Smooth muscle cell (in vitro differentiated cells): ENCODE data around the gene NAA15. TPM values are rescaled to one million over a fixed set of nuclear protein-coding genes. Genes with fewer than 3 reads are reported as not detected.

Experiments used
- DNase-seq: peaks from one replicate; lab custom pipeline; 2025; ENCODE audit not compliant: unreplicated experiment; lab: John Stamatoyannopoulos, UW
- H2AFZ ChIP-seq: fragments of 200-600 bp; sonication (generic); 2 replicates; pipeline ENCODE4 v1.6.0; 2016; ENCODE audit warnings: antibody characterized with exemption, low read depth, mild to moderate bottlenecking
- H3F3A ChIP-seq: fragments of 200-600 bp; sonication (generic); 2 replicates; pipeline ENCODE4 v1.6.0; 2017; ENCODE audit warnings: antibody characterized with exemption, low read depth
- H3K27ac ChIP-seq: fragments of 200-600 bp; sonication (generic); 2 replicates; pipeline ENCODE4 v1.5.1; 2016; ENCODE audit warnings: low read depth, mild to moderate bottlenecking
- H3K27me3 ChIP-seq: fragments of 200-600 bp; sonication (generic); 2 replicates; pipeline ENCODE4 v1.6.1; 2016; ENCODE audit warnings: low read depth, mild to moderate bottlenecking
- H3K36me3 ChIP-seq: fragments of 200-600 bp; sonication (generic); 2 replicates; pipeline ENCODE4 v1.5.1; 2016; ENCODE audit warnings: low read depth
- H3K4me1 ChIP-seq: fragments of 200-600 bp; sonication (generic); 2 replicates; pipeline ENCODE4 v1.5.1; 2016; ENCODE audit warnings: low read depth
- H3K4me2 ChIP-seq: fragments of 200-600 bp; sonication (generic); 2 replicates; pipeline ENCODE4 v1.6.0; 2016; ENCODE audit warnings: mild to moderate bottlenecking
- H3K4me3 ChIP-seq: fragments of 200-600 bp; sonication (generic); 2 replicates; pipeline ENCODE4 v1.5.1; 2016; ENCODE audit warnings: mild to moderate bottlenecking
- H3K79me2 ChIP-seq: fragments of 200-600 bp; sonication (generic); 2 replicates; pipeline ENCODE4 v1.6.0; 2016; ENCODE audit warnings: low read depth, mild to moderate bottlenecking
- H3K9ac ChIP-seq: fragments of 200-600 bp; sonication (generic); 2 replicates; pipeline ENCODE4 v1.6.0; 2016; ENCODE audit warnings: low read depth
- H3K9me3 ChIP-seq: fragments of 200-600 bp; sonication (generic); replicated peaks from 2 replicates; pipeline ENCODE4 v1.5.1; 2016; ENCODE audit warnings: low read depth
- H4K20me1 ChIP-seq: fragments of 200-600 bp; sonication (generic); 2 replicates; pipeline ENCODE4 v1.6.0; 2016; ENCODE audit warnings: low read depth
- WGBS: methylation state at CpG from one replicate; pipeline ENCODE4 v1.1.7; 2016; ENCODE audit warnings: low lambda C conversion rate; 5-methylcytosine and 5-hydroxymethylcytosine counted together
- polyA plus RNA-seq: library from polyadenylated mRNA; unstranded; fragments of >200 nt; fragmentation: Nextera tagmentation; extraction: Ambion mirVana; gene quantifications from 2 replicates; pipeline ENCODE4 v1.2.1, GENCODE V29; 2016
- total RNA-seq: library from RNA; depleted of rRNA; stranded (reverse); fragments of >200 nt; gene quantifications from 2 replicates; pipeline ENCODE4 v1.2.3, GENCODE V29; 2014
- TF ChIP-seq, protein P1 (sequence below): fragments of 200-600 bp; sonication (generic); IDR thresholded peaks from 2 replicates; pipeline ENCODE4 v1.5.1; 2017; ENCODE audit warnings: borderline replicate concordance, mild to moderate bottlenecking, antibody characterized with exemption; ENCODE audit not compliant: insufficient read depth, poor library complexity, severe bottlenecking

The NAA15 gene
- total and polyA plus RNA-seq, 2 experiments from 2014 or later = 21.7 to 27.0 TPM

DNA sequence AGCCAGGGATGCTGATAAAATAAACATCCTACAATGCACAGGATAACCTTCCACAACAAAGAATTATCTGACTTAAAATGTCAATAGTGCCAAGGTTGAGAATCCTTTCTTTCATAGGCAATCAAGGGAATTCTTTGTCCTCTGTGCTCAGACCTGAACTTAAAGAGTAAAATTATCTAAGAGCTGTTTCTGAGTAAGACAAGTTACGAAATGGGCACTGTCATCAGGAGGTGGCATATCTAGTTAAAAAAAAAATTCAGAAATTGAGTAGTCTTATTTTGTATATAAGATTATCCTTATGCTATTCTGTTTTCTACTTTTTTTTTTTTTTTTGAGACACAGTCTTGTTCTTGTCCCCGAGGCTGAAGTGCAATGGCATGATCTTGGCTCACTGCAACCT lies 149.3 kb downstream of the NAA15 start:
- Histone ChIP-seq H2AFZ (no peak overlapping the region), H3K79me2 (peaks cover 44% of the 10 kb centered on the region), H3K4me1 (peaks cover 19% of the 10 kb centered on the region), H3K9me3 (no peaks in the 10 kb centered on the region), H3K4me2 (no peak overlapping the region), H3F3A (no peaks in the 10 kb centered on the region), H3K36me3 (no peaks in the 10 kb centered on the region), H3K27me3 (no peaks in the 10 kb centered on the region), H4K20me1 (peaks cover 12% of the 10 kb centered on the region), H3K9ac (no peak overlapping the region), H3K27ac (no peak overlapping the region), H3K4me3 (no peak overlapping the region)
- DNase-seq = no peak
- TF ChIP-seq, protein P1, sequence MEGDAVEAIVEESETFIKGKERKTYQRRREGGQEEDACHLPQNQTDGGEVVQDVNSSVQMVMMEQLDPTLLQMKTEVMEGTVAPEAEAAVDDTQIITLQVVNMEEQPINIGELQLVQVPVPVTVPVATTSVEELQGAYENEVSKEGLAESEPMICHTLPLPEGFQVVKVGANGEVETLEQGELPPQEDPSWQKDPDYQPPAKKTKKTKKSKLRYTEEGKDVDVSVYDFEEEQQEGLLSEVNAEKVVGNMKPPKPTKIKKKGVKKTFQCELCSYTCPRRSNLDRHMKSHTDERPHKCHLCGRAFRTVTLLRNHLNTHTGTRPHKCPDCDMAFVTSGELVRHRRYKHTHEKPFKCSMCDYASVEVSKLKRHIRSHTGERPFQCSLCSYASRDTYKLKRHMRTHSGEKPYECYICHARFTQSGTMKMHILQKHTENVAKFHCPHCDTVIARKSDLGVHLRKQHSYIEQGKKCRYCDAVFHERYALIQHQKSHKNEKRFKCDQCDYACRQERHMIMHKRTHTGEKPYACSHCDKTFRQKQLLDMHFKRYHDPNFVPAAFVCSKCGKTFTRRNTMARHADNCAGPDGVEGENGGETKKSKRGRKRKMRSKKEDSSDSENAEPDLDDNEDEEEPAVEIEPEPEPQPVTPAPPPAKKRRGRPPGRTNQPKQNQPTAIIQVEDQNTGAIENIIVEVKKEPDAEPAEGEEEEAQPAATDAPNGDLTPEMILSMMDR = no peak
- 90% methylated on average over 2 of the region's 2 CpGs for WGBS

DNA sequence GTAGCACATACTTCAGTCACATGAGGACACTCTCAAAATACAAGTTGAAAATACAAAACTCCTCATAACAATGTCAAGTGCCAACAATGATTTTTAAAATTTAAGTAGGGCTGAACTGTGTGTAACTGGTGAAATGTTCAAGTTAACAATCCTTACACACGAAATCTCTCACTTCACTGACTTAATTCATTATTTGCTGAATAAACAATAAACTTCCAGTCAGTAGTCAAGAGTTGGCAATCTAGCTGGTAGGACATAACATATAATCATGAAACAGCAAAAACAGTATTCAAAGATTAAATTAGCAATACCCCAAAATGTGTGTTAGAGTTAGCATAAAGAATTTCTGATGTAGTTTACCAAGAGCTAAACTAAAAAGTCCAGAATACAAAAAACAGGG lies 150.7 kb downstream of the NAA15 start:
- Histone ChIP-seq H3K79me2 (peaks cover 58% of the 10 kb centered on the region), H3K4me1 (peaks cover 31% of the 10 kb centered on the region), H3K4me3 (peak overlapping the region; percentile 90), H2AFZ (no peak overlapping the region), H3K36me3 (no peaks in the 10 kb centered on the region), H3K27me3 (no peaks in the 10 kb centered on the region), H3K9ac (peak overlapping the region; percentile 77), H3K27ac (peak overlapping the region; percentile 76), H3F3A (no peaks in the 10 kb centered on the region), H4K20me1 (peaks cover 26% of the 10 kb centered on the region), H3K9me3 (no peaks in the 10 kb centered on the region), H3K4me2 (peak overlapping the region; percentile 81)
- TF ChIP-seq, protein P1 = no peak
- no peak for DNase-seq
- WGBS = 91% methylated on average over 1 of the region's 1 CpG

DNA sequence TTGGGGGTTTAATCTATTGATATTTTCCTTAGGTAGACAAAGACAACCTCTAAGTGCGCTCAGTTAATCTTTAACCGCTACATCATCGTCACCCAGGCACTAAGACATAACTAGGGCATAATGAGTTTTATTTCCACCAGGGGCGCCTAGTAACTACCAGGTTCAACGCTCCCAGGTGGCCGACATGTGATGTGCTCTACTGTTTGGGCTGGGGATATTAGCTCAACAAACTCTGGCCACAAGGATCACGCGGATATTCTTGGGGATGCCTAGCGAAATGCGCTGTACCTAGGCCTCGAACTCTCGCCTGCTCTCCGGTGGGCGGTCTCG lies 151.7 kb downstream of the NAA15 start:
- DNase-seq = no peak
- peak overlapping the region; percentile 78 for H2AFZ ChIP-seq
- H3K4me1 ChIP-seq = peaks cover 37% of the 10 kb centered on the region
- H3K9me3 ChIP-seq = no peaks in the 10 kb centered on the region
- no peaks in the 10 kb centered on the region for H3K27me3 ChIP-seq
- peak overlapping the region; percentile 81 for H3K4me2 ChIP-seq
- no peaks in the 10 kb centered on the region for H3K36me3 ChIP-seq
- H3K79me2 ChIP-seq = peaks cover 68% of the 10 kb centered on the region
- H4K20me1 ChIP-seq = peaks cover 36% of the 10 kb centered on the region
- peak overlapping the region; percentile 77 for H3K9ac ChIP-seq
- no peaks in the 10 kb centered on the region for H3F3A ChIP-seq
- peak overlapping the region; percentile 76 for H3K27ac ChIP-seq
- 2% methylated on average over 15 of the region's 15 CpGs for WGBS
- H3K4me3 ChIP-seq = peak overlapping the region; percentile 90
- TF ChIP-seq, protein P1 = peak; percentile 20

DNA sequence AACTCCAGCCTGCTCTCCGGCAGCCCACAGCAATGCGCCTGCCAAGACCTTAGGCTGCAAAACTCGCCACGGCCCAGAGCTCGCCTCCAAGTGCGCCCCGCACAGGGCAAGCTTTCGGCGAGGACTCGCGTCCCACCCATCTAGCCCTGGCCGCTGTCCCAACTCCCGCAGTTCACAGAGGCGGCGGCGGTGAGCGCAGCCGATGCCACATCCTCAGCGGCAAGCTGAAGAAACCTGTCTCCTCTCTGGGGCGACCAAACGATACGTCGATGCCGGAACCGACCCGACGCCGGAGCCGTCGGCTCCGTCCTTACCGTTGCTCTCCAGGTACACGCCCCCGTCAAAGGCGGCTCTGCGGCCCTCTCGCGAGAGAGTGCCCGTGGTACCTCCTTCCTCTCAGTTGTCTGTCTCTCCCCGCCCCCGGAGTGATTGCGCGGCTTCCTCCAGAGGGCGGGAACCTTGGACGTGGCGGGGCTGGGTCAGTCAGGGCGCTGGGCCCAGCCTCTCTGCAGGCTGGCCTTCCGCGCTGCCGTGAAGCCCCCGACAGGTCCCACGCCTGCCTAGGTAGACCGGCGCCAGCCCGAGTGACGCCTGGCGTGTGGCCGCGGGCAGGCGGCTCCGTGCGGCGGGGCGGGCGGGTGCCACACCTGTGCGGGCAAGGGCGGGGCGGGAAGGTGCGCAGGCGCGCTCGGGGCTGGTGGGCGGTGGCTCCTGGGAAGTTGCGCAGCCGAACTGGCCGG lies 152.2 kb downstream of the NAA15 start:
- TF ChIP-seq, protein P1 = peak; percentile 2
- Histone ChIP-seq H3K4me3 (peak overlapping the region; percentile 90), H3K27ac (peak overlapping the region; percentile 76), H3K79me2 (peaks cover 74% of the 10 kb centered on the region), H2AFZ (peak overlapping the region; percentile 78), H3K4me1 (peaks cover 37% of the 10 kb centered on the region), H4K20me1 (peaks cover 41% of the 10 kb centered on the region), H3K4me2 (peak overlapping the region; percentile 81), H3K9me3 (no peaks in the 10 kb centered on the region), H3K27me3 (no peaks in the 10 kb centered on the region), H3K36me3 (no peaks in the 10 kb centered on the region), H3F3A (no peaks in the 10 kb centered on the region), H3K9ac (peak overlapping the region; percentile 77)
- under 1% methylated on average over 52 of the region's 76 CpGs for WGBS
- peak; percentile 98 for DNase-seq
